ENCODE data around the gene C2CD4C.
"Not testable (repeated sequence)": the region's sequence is repeated elsewhere in the genome, so short reads cannot be mapped to it uniquely, and the experiment has no call there.

Gene C2CD4C

DNA sequence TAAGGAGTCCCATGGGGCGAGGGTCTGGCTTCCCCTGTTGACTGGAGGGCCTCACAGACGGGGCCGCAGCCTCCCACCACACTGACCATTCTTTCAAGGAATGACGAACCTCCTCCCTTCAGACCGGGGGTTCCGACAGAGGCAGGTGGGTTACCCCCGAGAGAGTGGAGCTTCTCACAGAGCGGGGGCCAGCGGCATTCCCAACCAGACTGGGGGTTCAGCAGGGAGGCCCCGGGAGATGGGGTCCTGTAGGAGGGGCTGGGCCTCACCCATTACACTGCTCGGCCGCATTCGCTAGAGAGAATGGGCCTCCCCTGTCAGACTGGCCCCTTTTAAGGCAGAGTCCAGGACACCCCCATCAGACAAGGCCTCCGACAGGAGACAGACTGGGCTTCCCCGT lies 15.6 kb upstream of the C2CD4C start:
- H3K4me3 ChIP-seq (ENCODE audit: extremely low read depth, insufficient read depth, low read length, poor library complexity, severe bottlenecking) = no peak overlapping the region
- no peak overlapping the region for H3K27ac ChIP-seq (ENCODE audit: low read depth, low read length, severe bottlenecking)
- no peaks in the 10 kb centered on the region for H3K4me1 ChIP-seq (ENCODE audit: control insufficient read depth, insufficient read depth, low read length, poor library complexity, severe bottlenecking)
- peaks cover 8% of the 10 kb centered on the region for H3K36me3 ChIP-seq (ENCODE audit: control insufficient read depth, insufficient read depth, low read length)
- WGBS, 2 experiments (ENCODE audit: insufficient coverage in 2 of 2) = 93% methylated on average over 11 of the region's 15 CpGs
- no peaks in the 10 kb centered on the region for H3K9me3 ChIP-seq (ENCODE audit: control insufficient read depth, low read length)

DNA sequence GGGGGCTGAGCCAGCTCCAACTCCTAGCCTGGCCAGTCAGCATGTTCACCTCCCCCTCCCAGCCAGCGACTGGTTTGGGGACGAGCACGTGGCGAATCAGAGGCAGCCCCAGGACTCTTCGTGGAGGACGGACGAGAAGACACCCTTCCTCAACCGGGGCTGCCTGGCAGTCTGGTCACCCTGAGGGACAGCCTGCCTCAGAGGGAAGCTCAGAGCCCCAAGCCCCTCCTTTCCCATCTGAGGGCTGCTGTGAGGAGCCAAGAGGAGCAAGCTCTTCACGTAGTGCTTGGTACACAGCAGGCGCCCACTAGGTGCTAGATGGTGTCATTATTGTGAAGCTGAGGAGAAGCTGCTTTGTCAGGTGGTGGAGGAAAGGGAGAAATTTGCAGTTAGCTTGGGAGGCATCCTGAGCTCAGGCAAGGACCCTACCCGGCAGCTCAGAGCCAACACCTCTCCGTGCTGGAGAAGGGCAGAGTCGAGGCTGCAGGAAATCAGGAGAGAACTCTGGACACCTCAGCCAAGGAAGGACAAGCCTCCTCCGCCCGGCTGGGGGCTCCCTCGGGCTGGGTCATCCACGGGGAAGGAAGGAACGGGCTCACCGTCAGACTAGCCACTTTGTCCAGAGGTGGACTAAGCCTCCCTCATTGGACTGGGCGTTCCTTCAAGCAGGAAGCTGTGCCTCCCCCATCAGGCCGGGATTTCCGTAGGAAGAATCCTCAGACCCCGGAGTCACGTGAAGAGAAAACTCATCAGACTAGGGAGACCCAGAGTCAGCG lies 14.9 kb upstream of the C2CD4C start:
- Histone ChIP-seq H3K4me3 (ENCODE audit: extremely low read depth, insufficient read depth, low read length, poor library complexity, severe bottlenecking) (no peak overlapping the region), H3K4me1 (ENCODE audit: control insufficient read depth, insufficient read depth, low read length, poor library complexity, severe bottlenecking) (no peaks in the 10 kb centered on the region), H3K27ac (ENCODE audit: low read depth, low read length, severe bottlenecking) (no peak overlapping the region), H3K9me3 (ENCODE audit: control insufficient read depth, low read length) (no peaks in the 10 kb centered on the region), H3K36me3 (ENCODE audit: control insufficient read depth, insufficient read depth, low read length) (peaks cover 8% of the 10 kb centered on the region)
- 83 to 91% methylated on average over 21 to 25 of the region's 25 CpGs for WGBS, 2 experiments (ENCODE audit: insufficient coverage in 2 of 2)

DNA sequence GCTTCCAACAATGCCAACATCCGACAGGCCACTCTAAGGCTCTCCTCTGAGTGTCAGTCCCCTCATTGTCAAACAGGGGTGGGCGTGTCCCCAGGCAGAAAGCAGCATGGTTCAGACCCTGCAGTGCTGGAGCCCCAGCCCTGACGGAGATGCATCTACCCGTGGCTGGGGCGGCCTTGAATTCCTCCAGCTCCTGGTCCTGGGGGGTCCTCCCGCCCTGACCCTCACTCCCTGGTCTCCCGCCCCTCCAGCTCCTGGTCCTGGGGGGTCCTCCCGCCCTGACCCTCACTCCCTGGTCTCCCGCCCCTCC lies 13.9 kb upstream of the C2CD4C start:
- WGBS, 2 experiments (ENCODE audit: insufficient coverage in 2 of 2) = 52 to 67% methylated on average over 4 to 5 of the region's 9 CpGs
- not testable (repeated sequence) for H3K27ac ChIP-seq (ENCODE audit: low read depth, low read length, severe bottlenecking); H3K9me3 ChIP-seq (ENCODE audit: control insufficient read depth, low read length); H3K4me3 ChIP-seq (ENCODE audit: extremely low read depth, insufficient read depth, low read length, poor library complexity, severe bottlenecking); H3K4me1 ChIP-seq (ENCODE audit: control insufficient read depth, insufficient read depth, low read length, poor library complexity, severe bottlenecking); H3K36me3 ChIP-seq (ENCODE audit: control insufficient read depth, insufficient read depth, low read length)

DNA sequence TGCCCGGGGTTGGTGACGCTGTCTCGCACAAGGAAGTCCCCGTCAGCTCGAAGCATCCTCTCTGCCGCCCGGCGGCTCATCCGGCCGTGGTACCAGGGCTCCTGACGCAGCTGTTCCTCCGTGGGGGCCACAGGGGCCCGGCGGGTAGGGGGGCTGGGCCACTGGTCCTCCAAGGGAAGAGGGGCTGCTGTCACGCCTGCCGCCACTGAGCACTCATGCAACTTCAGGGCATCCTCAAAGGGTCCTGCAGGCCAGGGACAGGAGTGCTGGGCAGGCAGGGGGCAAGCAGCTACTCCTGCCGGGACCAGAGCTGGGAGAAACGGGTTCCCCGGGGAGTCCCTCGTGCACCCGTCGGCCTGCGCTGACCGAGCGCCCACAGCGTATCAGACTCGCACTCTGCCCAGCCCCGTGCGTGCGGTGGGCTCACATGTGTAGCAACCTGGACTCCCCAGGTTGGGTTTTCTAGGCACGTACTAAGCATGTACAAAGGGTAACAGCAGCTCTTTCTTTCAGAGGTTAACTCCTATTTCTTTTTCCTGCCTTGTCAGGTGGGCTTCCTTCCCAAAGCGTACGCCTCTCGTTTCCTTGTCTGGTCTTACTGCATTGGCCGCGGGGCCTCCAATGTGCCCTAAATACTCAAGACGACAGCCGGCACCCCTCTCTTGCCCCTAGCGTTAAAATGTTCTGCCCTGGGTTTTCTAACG lies 13.4 kb upstream of the C2CD4C start:
- Histone ChIP-seq H3K9me3 (ENCODE audit: control insufficient read depth, low read length) (no peaks in the 10 kb centered on the region), H3K27ac (ENCODE audit: low read depth, low read length, severe bottlenecking) (no peak overlapping the region), H3K36me3 (ENCODE audit: control insufficient read depth, insufficient read depth, low read length) (peaks cover 8% of the 10 kb centered on the region), H3K4me3 (ENCODE audit: extremely low read depth, insufficient read depth, low read length, poor library complexity, severe bottlenecking) (no peak overlapping the region), H3K4me1 (ENCODE audit: control insufficient read depth, insufficient read depth, low read length, poor library complexity, severe bottlenecking) (peaks cover 9% of the 10 kb centered on the region)
- 78 to 79% methylated on average over 39 to 40 of the region's 40 CpGs for WGBS, 2 experiments (ENCODE audit: insufficient coverage in 2 of 2)

DNA sequence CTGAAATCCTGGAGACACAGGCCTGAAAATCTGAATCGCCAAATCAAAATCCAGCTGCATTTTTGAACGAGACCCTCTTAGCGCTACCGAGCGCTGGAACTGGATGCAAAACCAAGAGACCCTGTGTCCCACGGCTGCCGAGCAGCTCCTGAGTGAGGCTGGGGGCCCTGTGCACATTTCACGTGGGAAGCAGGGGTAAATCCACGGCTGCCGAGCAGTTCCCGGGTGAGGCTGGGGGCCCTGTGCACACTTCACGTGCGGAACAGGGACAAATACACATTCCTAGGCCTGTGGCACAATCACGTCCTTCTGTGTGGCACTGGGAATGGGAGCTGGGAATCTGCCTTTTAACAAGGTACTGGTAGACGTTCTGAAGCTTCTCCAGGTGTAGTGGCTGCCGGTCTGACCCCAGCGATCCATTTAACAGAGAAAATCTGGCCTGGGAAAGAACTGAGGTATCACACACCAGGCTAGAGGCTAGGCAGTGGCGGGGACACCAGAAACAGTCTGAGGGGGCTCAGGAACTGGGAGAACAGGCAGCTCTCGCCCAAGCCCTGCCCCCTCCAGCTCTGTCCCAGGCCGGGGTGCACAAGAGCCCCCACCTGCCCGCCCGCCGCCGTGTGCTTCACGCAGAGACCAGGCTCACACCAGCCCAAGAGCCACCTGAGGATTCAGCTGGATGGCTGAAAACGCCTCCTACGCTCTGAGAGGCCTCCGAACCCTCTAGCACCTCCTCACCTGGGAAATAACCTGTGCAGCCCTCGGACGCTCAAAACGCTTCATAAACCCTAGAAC lies 11.0 kb upstream of the C2CD4C start:
- no peak overlapping the region for H3K4me3 ChIP-seq (ENCODE audit: extremely low read depth, insufficient read depth, low read length, poor library complexity, severe bottlenecking)
- no peak overlapping the region for H3K27ac ChIP-seq (ENCODE audit: low read depth, low read length, severe bottlenecking)
- H3K9me3 ChIP-seq (ENCODE audit: control insufficient read depth, low read length) = no peaks in the 10 kb centered on the region
- peaks cover 13% of the 10 kb centered on the region for H3K4me1 ChIP-seq (ENCODE audit: control insufficient read depth, insufficient read depth, low read length, poor library complexity, severe bottlenecking)
- 94 to 95% methylated on average over 26 to 28 of the region's 31 CpGs for WGBS, 2 experiments (ENCODE audit: insufficient coverage in 2 of 2)
- peaks cover 5% of the 10 kb centered on the region for H3K36me3 ChIP-seq (ENCODE audit: control insufficient read depth, insufficient read depth, low read length)

DNA sequence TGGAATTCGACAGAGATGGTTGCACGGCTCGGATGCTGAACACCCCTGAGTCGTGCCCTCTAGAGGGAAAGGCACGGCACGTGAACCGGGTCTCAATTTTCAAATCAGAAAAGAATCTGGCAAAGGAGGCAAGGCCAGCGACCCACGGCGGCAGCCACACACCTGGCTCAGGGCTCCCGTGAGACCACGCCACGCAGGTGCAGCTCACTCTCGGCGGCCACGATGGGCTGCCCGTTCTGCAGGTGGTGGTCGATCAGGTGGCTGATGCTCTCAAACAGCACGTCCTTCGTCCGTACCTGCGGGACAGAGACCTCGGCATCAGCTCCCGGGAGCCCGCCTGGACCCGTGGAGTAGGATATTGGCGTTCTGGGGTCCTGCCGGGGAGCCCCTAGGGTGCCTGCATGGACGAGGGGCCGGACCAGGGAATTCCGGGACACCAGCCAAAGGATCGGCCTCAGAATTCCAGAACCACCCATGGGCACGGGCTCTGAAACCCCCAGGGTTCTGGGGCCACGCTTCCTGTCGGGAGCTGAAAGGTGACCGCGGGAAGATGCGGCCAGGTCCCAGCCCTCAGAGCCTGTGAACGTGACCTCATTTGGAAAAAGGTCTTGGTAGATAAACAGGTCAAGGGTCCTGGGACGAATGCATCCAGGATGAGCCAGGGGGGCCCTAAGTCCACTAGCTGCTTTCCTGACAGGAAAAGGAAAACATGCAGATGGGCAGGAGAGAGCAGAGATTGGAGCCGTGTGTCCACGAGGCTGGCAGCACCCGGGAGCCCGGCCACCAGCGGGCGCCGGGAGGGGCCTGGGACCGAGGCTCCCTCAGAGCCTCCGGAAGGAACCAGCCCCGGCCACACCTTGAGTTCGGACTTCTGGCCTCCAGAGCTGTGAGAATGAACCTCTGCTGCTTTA lies 10.1 kb upstream of the C2CD4C start:
- 94 to 95% methylated on average over 51 of the region's 51 CpGs for whole genome bisulfite sequencing, 2 experiments (ENCODE audit: insufficient coverage in 2 of 2)
- Histone ChIP-seq H3K4me1 (ENCODE audit: control insufficient read depth, insufficient read depth, low read length, poor library complexity, severe bottlenecking) (peaks cover 13% of the 10 kb centered on the region), H3K9me3 (ENCODE audit: control insufficient read depth, low read length) (no peaks in the 10 kb centered on the region), H3K27ac (ENCODE audit: low read depth, low read length, severe bottlenecking) (no peak overlapping the region), H3K4me3 (ENCODE audit: extremely low read depth, insufficient read depth, low read length, poor library complexity, severe bottlenecking) (no peak overlapping the region), H3K36me3 (ENCODE audit: control insufficient read depth, insufficient read depth, low read length) (peaks cover 5% of the 10 kb centered on the region)

DNA sequence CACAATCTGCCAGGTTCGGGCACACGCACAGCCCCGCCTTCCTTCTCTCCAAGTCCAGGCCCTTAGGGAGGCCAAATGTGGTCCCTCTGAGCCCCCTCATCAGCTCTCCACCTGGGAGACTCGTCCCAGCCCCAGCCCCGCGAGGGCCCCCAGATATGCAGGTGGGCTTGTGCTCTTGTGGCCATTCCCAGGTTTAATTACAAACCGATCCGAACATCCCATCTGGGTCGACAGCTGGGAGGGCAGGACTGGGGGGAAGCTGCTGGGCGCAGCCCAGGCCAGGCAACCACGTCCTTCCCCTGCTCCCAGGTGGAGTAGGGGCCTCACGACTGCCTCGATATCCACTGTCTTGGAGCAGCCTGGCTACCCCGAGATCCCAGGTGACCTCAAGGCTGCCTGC lies 7.5 kb upstream of the C2CD4C start:
- 93% methylated on average over 10 to 14 of the region's 14 CpGs for WGBS, 2 experiments (ENCODE audit: insufficient coverage in 2 of 2)
- Histone ChIP-seq H3K4me3 (ENCODE audit: extremely low read depth, insufficient read depth, low read length, poor library complexity, severe bottlenecking) (no peak overlapping the region), H3K36me3 (ENCODE audit: control insufficient read depth, insufficient read depth, low read length) (no peaks in the 10 kb centered on the region), H3K27ac (ENCODE audit: low read depth, low read length, severe bottlenecking) (no peak overlapping the region), H3K4me1 (ENCODE audit: control insufficient read depth, insufficient read depth, low read length, poor library complexity, severe bottlenecking) (peaks cover 13% of the 10 kb centered on the region), H3K9me3 (ENCODE audit: control insufficient read depth, low read length) (no peaks in the 10 kb centered on the region)

DNA sequence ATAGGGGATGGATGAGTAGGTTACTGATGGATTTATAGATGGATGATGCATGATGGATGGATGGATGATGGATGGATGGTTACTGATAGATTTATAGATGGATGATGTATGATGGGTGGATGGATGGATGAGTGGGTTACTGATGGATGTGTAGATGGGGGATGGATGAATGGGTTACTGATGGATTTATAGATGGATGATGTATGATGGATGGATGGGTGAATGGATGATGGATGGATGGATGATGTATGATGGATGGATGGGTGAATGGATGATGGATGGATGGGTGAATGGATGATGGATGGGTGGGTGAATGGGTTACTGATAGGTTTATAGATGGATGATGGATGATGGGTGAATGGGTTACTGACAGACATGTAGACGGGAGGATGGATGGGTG lies 6.3 kb upstream of the C2CD4C start:
- Histone ChIP-seq H3K9me3 (ENCODE audit: control insufficient read depth, low read length) (no peaks in the 10 kb centered on the region), H3K4me3 (ENCODE audit: extremely low read depth, insufficient read depth, low read length, poor library complexity, severe bottlenecking) (no peak overlapping the region), H3K4me1 (ENCODE audit: control insufficient read depth, insufficient read depth, low read length, poor library complexity, severe bottlenecking) (peaks cover 13% of the 10 kb centered on the region), H3K36me3 (ENCODE audit: control insufficient read depth, insufficient read depth, low read length) (no peaks in the 10 kb centered on the region), H3K27ac (ENCODE audit: low read depth, low read length, severe bottlenecking) (no peak overlapping the region)
- 100% methylated on average over 1 of the region's 1 CpG; no CpG with 5 or more reads in 1 of the 2 experiments for WGBS, 2 experiments (ENCODE audit: insufficient coverage in 2 of 2)

DNA sequence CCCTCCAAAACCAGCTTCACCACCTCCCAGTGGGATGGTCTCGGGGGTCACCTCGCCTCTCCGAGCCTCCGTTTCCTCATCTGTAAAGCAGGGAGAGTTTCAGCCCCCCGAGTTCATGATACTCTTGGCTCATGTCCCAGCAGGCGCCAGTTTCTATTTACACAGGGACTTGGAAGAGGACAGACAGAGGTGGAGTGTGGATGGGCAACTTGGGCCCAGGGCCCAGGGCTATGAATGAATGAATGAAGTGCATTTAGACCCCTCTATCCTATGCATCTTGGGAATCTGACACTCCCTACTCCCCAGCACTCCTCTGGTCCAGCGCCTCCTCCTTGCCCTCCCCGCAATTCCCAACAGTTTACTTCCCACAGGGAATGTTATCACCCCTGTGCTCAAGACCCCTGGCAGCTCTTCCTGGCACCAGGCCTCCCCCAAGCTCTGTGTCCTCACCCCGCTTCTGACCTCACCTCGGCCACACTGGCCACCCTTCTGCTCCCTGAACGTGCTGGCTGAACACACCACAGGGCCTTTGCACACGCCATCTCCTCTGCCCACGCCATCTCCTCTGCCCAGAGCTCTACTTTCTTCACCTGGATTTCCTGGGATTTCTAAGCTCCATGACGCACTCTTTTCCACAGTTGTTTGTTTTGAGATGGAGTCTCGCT lies 4.9 kb upstream of the C2CD4C start:
- 93 to 96% methylated on average over 7 to 15 of the region's 15 CpGs for WGBS, 2 experiments (ENCODE audit: insufficient coverage in 2 of 2)
- peaks cover 13% of the 10 kb centered on the region for H3K4me1 ChIP-seq (ENCODE audit: control insufficient read depth, insufficient read depth, low read length, poor library complexity, severe bottlenecking)
- no peak overlapping the region for H3K27ac ChIP-seq (ENCODE audit: low read depth, low read length, severe bottlenecking)
- H3K36me3 ChIP-seq (ENCODE audit: control insufficient read depth, insufficient read depth, low read length) = no peaks in the 10 kb centered on the region
- H3K9me3 ChIP-seq (ENCODE audit: control insufficient read depth, low read length) = no peaks in the 10 kb centered on the region
- H3K4me3 ChIP-seq (ENCODE audit: extremely low read depth, insufficient read depth, low read length, poor library complexity, severe bottlenecking) = no peak overlapping the region

Measured in mesodermal cell (in vitro differentiated cells).